LNCAP (cell line): ENCODE data around the gene MIS12.

ENCODE experiments used
- CTCF ChIP-seq: fragments of 450-650 bp; IDR thresholded peaks from 2 replicates; pipeline ENCODE4 v1.5.1; 2017; ENCODE audit warnings: mild to moderate bottlenecking

The MIS12 gene

GRCh38 chr17:5486206-5487124 is at the start of gene MIS12:
Gene MIS12, plus strand, starts transcription at chr17:5486566. Its CDS starts 2,297 bp downstream, at chr17:5488863.
- no peak for TF ChIP-seq CTCF

GRCh38 chr17:5437721-5438317 is 48.5 kb upstream of the MIS12 start:
- TF ChIP-seq CTCF, result no peak

- peak; percentile 99 for TF ChIP-seq CTCF
These were observed 47.5 kb upstream of the MIS12 start, which contains the start of gene C1QBP for GRCh38 chr17:5438716-5439445. Gene C1QBP, minus strand, starts transcription at chr17:5439155. Its CDS starts 82 bp downstream, at chr17:5439073.

GRCh38 chr17:5439446-5439764 is 47.0 kb upstream of the MIS12 start:
- peak; percentile 32; the same call in 1 of the 2 replicates for TF ChIP-seq CTCF

GRCh38 chr17:5443728-5444127 is 42.6 kb upstream of the MIS12 start:
- no peak for TF ChIP-seq CTCF

GRCh38 chr17:5444209-5444608 is 42.2 kb upstream of the MIS12 start:
- TF ChIP-seq CTCF, result no peak

- no peak for TF ChIP-seq CTCF
These were observed 39.6 kb upstream of the MIS12 start for GRCh38 chr17:5446786-5447185.
